WTC11 (cell line): ENCODE results near the gene MTUS2. TPM values are rescaled to one million over a fixed set of nuclear protein-coding genes. Genes with fewer than 3 reads are reported as not detected.

ENCODE experiments used
- ATAC-seq: fragments of 200-7000 bp; cut with Tn5 transposase; 2 replicates; pipeline ENCODE4 v1.10.0; 2021; ENCODE audit warnings: mild to moderate bottlenecking, moderate library complexity
- CTCF ChIA-PET: fragments of 300-600 bp; sonication (Branson Sonifier 250); formaldehyde crosslinking; loops from one replicate; lab custom pipeline; 2021; ENCODE audit warnings: antibody characterized with exemption; lab: Charles Lee
- POLR2A ChIA-PET: fragments of 350-600 bp; sonication (Branson Sonifier 250); formaldehyde crosslinking; loops from one replicate; lab custom pipeline; 2021; ENCODE audit warnings: antibody characterized with exemption; lab: Charles Lee
- DNase-seq: peaks from one replicate; pipeline ENCODE4 v3.0.0; 2021; ENCODE audit warnings: low spot score
- H3K27ac Mint-ChIP-seq: 2 replicates; pipeline ENCODE4 v1.8.0; 2021; ENCODE audit warnings: mixed read lengths
- H3K27me3 Mint-ChIP-seq: 2 replicates; pipeline ENCODE4 v1.8.0; 2021; ENCODE audit warnings: low read depth, mild to moderate bottlenecking, moderate library complexity, mixed read lengths
- H3K36me3 Mint-ChIP-seq: 2 replicates; pipeline ENCODE4 v1.8.0; 2021; ENCODE audit warnings: mixed read lengths
- H3K4me1 Mint-ChIP-seq: 2 replicates; pipeline ENCODE4 v1.8.0; 2022; ENCODE audit warnings: mixed read lengths
- H3K4me3 Mint-ChIP-seq: 2 replicates; pipeline ENCODE4 v1.8.0; 2021; ENCODE audit warnings: mild to moderate bottlenecking, moderate library complexity, mixed read lengths
- H3K9me3 Mint-ChIP-seq: 2 replicates; pipeline ENCODE4 v1.8.0; 2021; ENCODE audit warnings: mixed read lengths
- ATF1 ChIP-seq: sonication (generic); formaldehyde crosslinking; IDR thresholded peaks from 2 replicates; pipeline ENCODE4 v1.8.1; 2023; ENCODE audit warnings: mild to moderate bottlenecking, moderate library complexity, missing genetic modification reagents
- E2F1 ChIP-seq: sonication (generic); formaldehyde crosslinking; IDR thresholded peaks from 2 replicates; pipeline ENCODE4 v1.8.0; 2022; ENCODE audit warnings: mild to moderate bottlenecking, missing genetic modification reagents
- FOXP4 ChIP-seq: sonication (generic); formaldehyde crosslinking; IDR thresholded peaks from 2 replicates; pipeline ENCODE4 v1.8.0; 2022; ENCODE audit warnings: mild to moderate bottlenecking, missing genetic modification reagents
- GABPB1 ChIP-seq: sonication (generic); formaldehyde crosslinking; IDR thresholded peaks from 2 replicates; pipeline ENCODE4 v1.8.1; 2023; ENCODE audit warnings: mild to moderate bottlenecking, missing genetic modification reagents
- MXD4 ChIP-seq: fragments of 250-450 bp; sonication (Bioruptor Pico); IDR thresholded peaks from 2 replicates; pipeline ENCODE4 v1.8.0; 2021; ENCODE audit warnings: mild to moderate bottlenecking, moderate library complexity, borderline replicate concordance
- NFATC4 ChIP-seq: fragments of 250-450 bp; sonication (Bioruptor Pico); IDR thresholded peaks from 2 replicates; pipeline ENCODE4 v1.9.0; 2021; ENCODE audit warnings: mild to moderate bottlenecking
- PRDM15 ChIP-seq: sonication (generic); formaldehyde crosslinking; IDR thresholded peaks from 2 replicates; pipeline ENCODE4 v1.8.0; 2022; ENCODE audit warnings: missing genetic modification reagents
- SMAD3 ChIP-seq: sonication (generic); formaldehyde crosslinking; IDR thresholded peaks from 2 replicates; pipeline ENCODE4 v1.8.0; 2022; ENCODE audit warnings: missing genetic modification reagents, mild to moderate bottlenecking, borderline replicate concordance
- TEAD1 ChIP-seq: sonication (generic); formaldehyde crosslinking; IDR thresholded peaks from 2 replicates; pipeline ENCODE4 v1.8.0; 2022; ENCODE audit warnings: mild to moderate bottlenecking, missing genetic modification reagents
- TP53 ChIP-seq: sonication (generic); formaldehyde crosslinking; IDR thresholded peaks from 2 replicates; pipeline ENCODE4 v1.8.1; 2023; ENCODE audit warnings: mild to moderate bottlenecking, missing genetic modification reagents
- ZBTB21 ChIP-seq: sonication (generic); formaldehyde crosslinking; IDR thresholded peaks from 2 replicates; pipeline ENCODE4 v1.8.1; 2023; ENCODE audit warnings: mild to moderate bottlenecking, missing genetic modification reagents, borderline replicate concordance
- ZMAT4 ChIP-seq: fragments of 250-450 bp; sonication (Bioruptor Pico); IDR thresholded peaks from 2 replicates; pipeline ENCODE4 v1.9.0; 2021; ENCODE audit warnings: mild to moderate bottlenecking
- ZNF219 ChIP-seq: sonication (generic); formaldehyde crosslinking; IDR thresholded peaks from 2 replicates; pipeline ENCODE4 v1.8.0; 2023; ENCODE audit warnings: missing genetic modification reagents, mild to moderate bottlenecking, borderline replicate concordance
- ZNF416 ChIP-seq: fragments of 250-450 bp; sonication (Bioruptor Pico); IDR thresholded peaks from 2 replicates; pipeline ENCODE4 v1.9.0; 2021; ENCODE audit warnings: mild to moderate bottlenecking, inconsistent platforms
- ZNF671 ChIP-seq: fragments of 250-450 bp; sonication (Bioruptor Pico); IDR thresholded peaks from 2 replicates; pipeline ENCODE4 v1.8.0; 2021; ENCODE audit warnings: mild to moderate bottlenecking
- total RNA-seq: library from RNA; stranded (reverse); gene quantifications from 3 replicates; pipeline ENCODE4 v1.2.3, GENCODE V29; 2021

MTUS2 gene
- total RNA-seq, 1 experiment from 2014 or later = 0.22 TPM

- TF ChIP-seq FOXP4 = no peak
- TF ChIP-seq ZNF416 (CRISPR knock-in tag) = no peak
- TF ChIP-seq ZNF219 (CRISPR knock-in tag) = no peak
- TF ChIP-seq ZNF671 (CRISPR knock-in tag) = no peak
- no peak for TF ChIP-seq ZMAT4 (CRISPR knock-in tag)
- TF ChIP-seq PRDM15 (CRISPR knock-in tag) = no peak
Observed at GRCh38 chr13:29423050-29423449, 602.9 kb downstream of the MTUS2 start (continued).

GRCh38 chr13:29427937-29428309 lies 607.8 kb downstream of the MTUS2 start:
- peak overlapping the region; percentile 86 for H3K4me3 Mint-ChIP-seq
- ATAC-seq (no peak), DNase-seq (no peak)
- POLR2A ChIA-PET = no interaction called here
- H3K36me3 Mint-ChIP-seq = no peaks in the 10 kb centered on the region
- TF ChIP-seq E2F1 (CRISPR knock-in tag) = no peak
- no peak for TF ChIP-seq ATF1
- TF ChIP-seq MXD4 (CRISPR knock-in tag) = no peak
- TF ChIP-seq NFATC4 (CRISPR knock-in tag) = no peak
- TF ChIP-seq SMAD3 = no peak
- no peak for TF ChIP-seq GABPB1 (CRISPR knock-in tag)
- no peak for TF ChIP-seq ZNF671 (CRISPR knock-in tag)
- no peak overlapping the region for H3K27ac Mint-ChIP-seq
- CTCF ChIA-PET = interaction anchor here (0.9 to 1.4 kb wide), 4 partner anchors 11 to 80 kb away, joined by 3 to 4 read pairs (median 3); no protein-coding TSS in a partner anchor
- peaks cover 26% of the 10 kb centered on the region for H3K27me3 Mint-ChIP-seq
- peaks cover 29% of the 10 kb centered on the region for H3K4me1 Mint-ChIP-seq
- H3K9me3 Mint-ChIP-seq = no peaks in the 10 kb centered on the region

- Mint-ChIP-seq H3K27ac (no peak overlapping the region), H3K27me3 (peaks cover 26% of the 10 kb centered on the region), H3K4me1 (peaks cover 26% of the 10 kb centered on the region), H3K36me3 (no peaks in the 10 kb centered on the region), H3K9me3 (no peaks in the 10 kb centered on the region), H3K4me3 (peak overlapping the region; percentile 86)
- ChIA-PET POLR2A (no interaction called here), CTCF (interaction anchor here (0.9 to 1.6 kb wide), 5 partner anchors 12 to 323 kb away, joined by 3 to 4 read pairs (median 3); no protein-coding TSS in a partner anchor)
- ATAC-seq (peak; percentile 95), DNase-seq (peak; percentile 65)
- TF ChIP-seq ZBTB21 (CRISPR knock-in tag) = no peak
- TF ChIP-seq TP53 (CRISPR knock-in tag) = no peak
- TF ChIP-seq TEAD1 (CRISPR knock-in tag) = no peak
Observed at GRCh38 chr13:29428310-29429181, 608.4 kb downstream of the MTUS2 start.
